Keratinocyte (primary cell): Measurements from ENCODE around the gene PTPN6.

Experiments
- CTCF ChIP-seq, 3 experiments: IDR thresholded peaks in 1 of 3; conservative IDR thresholded peaks in 1 of 3; optimal IDR thresholded peaks in 1 of 3; 2 replicates in 2 of 3; 3 replicates in 1 of 3; pipeline versions ENCODE3 to v1.5.1; 2011; ENCODE audit warnings: low read length in 3 of 3, mild to moderate bottlenecking in 3 of 3, moderate library complexity in 2 of 3, control low read depth in 1 of 3, inconsistent platforms in 1 of 3; ENCODE audit not compliant: insufficient read depth in 2 of 3; ENCODE audit errors: extremely low read depth in 1 of 3
- EZH2 ChIP-seq: IDR thresholded peaks from one replicate; pipeline ENCODE4 v1.6.1; 2012; ENCODE audit warnings: inconsistent platforms, mild to moderate bottlenecking, low read length, moderate library complexity

DNA sequence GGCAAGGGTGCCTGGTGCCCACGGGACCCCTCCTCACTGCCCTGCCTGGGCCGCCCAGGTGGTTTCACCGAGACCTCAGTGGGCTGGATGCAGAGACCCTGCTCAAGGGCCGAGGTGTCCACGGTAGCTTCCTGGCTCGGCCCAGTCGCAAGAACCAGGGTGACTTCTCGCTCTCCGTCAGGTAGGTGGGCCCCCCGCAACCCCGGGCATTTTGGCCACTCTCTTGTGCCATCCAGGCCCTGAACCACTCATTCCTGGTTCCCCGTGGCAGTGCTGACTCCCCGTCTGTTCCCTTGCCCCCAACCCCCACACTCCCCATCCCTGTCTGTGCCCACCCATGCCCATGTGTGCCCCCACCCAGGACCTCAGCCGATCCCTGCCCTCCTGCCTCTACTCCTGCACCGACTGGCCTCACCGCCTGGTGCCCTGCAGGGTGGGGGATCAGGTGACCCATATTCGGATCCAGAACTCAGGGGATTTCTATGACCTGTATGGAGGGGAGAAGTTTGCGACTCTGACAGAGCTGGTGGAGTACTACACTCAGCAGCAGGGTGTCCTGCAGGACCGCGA is 480 bp downstream of the PTPN6 start:
- TF ChIP-seq CTCF (optimal IDR thresholded peaks at IDR 0.05 in 1 of 3, IDR thresholded peaks at IDR 0.05 in 1 of 3, conservative IDR thresholded peaks at IDR 0.05 in 1 of 3; ENCODE audit: extremely low read depth in 1 of 3, insufficient read depth in 2 of 3, low read length in 3 of 3) = no peak
- TF ChIP-seq EZH2 = no peak
